ENCODE data around the gene ETV2.
"Not testable (repeated sequence)": the region's sequence is repeated elsewhere in the genome, so short reads cannot be mapped to it uniquely, and the experiment has no call there.

Gene ETV2, protein sequence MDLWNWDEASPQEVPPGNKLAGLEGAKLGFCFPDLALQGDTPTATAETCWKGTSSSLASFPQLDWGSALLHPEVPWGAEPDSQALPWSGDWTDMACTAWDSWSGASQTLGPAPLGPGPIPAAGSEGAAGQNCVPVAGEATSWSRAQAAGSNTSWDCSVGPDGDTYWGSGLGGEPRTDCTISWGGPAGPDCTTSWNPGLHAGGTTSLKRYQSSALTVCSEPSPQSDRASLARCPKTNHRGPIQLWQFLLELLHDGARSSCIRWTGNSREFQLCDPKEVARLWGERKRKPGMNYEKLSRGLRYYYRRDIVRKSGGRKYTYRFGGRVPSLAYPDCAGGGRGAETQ

DNA sequence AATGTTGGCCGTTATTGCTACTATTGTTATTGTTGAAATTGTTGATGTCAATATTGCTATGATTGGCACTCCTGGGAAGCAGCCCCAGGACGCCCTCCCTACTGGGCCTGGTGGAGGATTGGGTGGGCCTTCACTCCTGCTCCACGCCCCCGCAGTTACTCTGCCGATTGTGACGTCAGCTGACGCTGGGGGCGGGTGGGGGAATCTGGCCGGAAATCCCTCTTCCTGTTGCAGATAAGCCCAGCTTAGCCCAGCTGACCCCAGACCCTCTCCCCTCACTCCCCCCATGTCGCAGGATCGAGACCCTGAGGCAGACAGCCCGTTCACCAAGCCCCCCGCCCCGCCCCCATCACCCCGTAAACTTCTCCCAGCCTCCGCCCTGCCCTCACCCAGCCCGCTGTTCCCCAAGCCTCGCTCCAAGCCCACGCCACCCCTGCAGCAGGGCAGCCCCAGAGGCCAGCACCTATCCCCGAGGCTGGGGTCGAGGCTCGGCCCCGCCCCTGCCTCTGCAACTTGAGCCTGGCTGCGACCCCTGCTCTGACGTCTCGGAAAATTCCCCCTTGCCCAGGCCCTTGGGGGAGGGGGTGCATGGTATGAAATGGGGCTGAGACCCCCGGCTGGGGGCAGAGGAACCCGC, at the start of gene ETV2:
Gene ETV2 (plus strand): TSS at position 231 of the 637 bp plus-strand sequence. CDS start 716 bp downstream, outside the sequence.
- DNase-seq (ENCODE audit: low spot score): no peak

DNA sequence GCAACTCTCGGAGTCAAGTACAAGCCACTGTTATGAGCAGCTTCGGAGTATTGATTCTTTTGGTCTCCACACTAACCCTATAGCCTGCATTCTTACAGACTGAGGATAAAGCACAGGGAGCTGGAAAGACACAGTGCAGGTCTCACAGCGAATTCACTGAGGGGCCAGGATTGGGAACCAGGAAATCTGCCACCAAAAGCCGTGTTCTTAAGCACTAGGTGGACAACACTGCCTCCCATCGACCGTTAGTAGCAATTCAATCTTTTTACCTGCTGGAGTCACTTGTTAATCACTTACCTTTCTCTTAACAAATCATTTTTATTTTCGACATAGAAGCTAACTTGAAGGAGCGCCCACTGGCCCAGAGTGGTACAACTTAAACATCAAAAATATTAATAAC, 49.3 kb upstream of the ETV2 start:
- peak; percentile 63 for DNase-seq (ENCODE audit: low spot score)

DNA sequence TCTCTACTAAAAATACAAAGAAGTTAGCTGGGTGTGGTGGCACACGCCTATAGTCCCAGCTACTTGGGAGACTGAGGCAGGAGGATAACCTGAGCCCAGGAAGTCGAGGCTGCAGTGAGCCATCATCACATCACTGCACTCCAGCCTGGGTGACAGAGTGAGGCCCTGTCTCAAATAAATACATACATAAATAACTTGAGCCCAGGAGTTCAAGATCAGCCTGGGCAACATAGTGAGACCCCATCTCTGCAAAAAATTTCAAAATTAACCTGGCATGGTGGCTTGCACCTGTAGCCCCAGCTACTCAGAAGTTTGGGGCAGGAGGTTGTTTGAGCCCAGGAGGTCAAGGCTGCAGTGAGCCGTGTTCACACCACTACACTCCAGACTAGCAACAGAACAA, 46.5 kb upstream of the ETV2 start:
- DNase-seq (ENCODE audit: low spot score): not testable (repeated sequence)

DNA sequence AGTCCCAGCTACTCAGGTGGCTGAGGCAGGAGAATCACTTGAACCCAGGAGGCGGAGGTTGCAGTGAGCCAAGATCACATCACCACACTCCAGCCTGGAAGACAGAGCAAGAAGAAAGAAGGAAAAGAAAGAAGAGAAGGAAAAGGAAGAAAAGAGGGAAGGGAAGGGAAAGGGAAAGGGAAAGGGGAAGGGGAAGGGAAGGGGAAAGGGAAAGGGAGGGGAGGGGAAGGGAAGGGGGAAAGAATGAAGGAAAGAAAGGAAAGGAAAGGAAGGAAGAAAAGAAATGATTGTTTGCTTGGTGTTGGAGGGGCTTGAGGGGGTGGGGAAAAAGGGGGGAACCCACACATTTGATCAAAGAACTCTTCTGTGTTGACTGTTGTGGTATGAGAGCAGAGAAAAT, 45.6 kb upstream of the ETV2 start:
- no peak for DNase-seq (ENCODE audit: low spot score)

DNA sequence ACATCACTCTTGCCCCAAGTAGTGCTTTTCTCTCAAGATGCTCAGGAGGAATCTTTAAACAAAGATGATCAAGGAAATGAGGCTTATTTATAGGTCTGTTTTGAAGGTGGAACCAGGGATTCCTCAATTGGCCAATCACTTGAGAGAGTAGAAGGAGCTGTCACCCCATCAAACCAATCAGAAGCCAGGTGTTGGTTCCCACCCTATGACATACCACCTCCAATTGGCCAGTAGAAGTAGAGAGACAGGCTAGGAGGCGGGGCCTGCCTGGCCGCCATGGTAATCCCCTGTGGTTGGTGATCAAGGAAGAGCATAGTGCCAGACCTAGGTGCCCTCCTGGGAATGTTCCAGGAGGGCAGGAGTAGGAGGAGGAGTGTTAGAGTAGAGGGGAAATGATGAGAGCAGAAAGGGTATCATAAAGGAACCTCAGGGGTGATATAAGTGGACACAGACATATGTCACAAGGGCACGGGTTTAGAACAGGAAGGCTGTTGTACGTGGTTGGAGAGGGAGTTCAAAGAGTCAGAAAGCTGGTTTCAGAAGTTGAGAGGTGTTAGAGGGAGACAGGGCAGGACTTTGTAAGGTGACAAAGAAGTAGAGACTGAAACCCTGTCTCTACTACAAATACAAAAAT, 45.1 kb upstream of the ETV2 start:
- DNase-seq (ENCODE audit: low spot score): no peak

DNA sequence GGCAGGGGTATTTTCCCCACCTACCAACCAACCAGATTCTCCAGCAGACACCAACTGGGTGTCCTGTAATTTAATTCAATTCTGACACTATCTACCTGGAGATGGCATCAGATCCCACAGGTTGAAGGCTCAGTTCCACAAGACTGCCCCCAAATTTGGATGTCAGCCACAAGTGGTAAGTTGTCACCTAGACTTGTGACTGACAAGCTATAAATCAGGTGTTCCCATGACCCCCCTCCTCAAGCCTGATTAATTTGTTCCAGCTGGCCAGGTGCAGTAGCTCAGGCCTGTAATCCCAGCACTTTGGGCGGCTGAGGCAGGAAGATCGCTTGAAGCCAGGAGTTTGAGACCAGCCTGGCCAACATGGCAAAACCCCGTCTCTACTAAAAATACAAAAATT, 39.6 kb upstream of the ETV2 start:
- DNase-seq (ENCODE audit: low spot score): no peak

DNA sequence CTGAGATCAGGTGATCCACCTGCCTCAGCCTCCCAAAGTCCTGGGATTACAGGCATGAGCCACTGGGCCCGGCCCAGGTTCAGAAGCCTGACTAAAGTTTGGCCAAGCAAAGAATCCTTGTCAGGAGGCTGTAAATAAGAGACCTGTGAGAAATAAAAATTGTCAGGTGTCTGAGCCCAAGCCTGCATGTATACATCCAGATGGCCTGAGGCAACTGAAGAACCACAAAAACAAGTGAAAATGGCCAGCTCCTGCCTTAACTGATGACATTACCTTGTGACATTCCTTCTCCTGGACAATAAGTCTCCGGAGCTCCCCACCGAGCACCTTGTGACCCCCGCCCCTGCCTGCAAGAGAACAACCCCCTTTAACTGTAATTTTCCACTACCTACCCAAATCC, 37.1 kb upstream of the ETV2 start:
- not testable (repeated sequence) for DNase-seq (ENCODE audit: low spot score)

DNA sequence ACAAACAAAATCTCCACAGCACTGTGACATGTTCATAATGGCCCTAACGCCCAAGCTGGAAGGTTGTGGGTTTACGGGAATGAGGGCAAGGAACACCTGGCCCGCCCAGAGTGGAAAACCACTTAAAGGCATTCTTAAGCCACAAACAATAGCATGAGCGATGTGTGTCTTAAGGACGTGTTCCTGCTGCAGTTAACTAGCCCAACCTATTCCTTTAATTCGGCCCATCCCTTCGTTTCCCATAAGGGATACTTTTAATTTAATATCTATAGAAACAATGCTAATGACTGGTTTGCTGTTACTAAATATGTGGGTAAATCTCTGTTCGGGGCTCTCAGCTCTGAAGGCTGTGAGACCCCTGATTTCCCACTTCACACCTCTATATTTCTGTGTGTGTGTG, 34.4 kb upstream of the ETV2 start:
- DNase-seq (ENCODE audit: low spot score): not testable (repeated sequence)

DNA sequence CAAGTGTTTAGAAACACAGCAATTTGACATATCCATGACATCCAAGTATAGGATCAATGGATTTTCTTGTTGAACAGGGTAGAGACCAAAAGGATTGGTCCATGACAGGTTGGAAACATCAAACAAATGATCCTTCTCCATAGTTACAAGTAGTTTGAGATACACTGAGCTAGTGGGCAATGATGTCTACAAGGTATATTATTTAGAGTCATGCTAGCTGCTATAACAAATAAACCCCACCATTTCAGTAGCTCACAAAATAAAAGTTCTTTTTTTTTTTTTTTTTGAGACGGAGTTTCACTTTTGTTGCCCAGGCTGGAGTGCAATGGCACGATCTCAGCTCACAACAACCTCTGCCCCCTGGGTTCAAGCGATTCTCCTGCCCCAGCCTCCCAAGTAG, 33.9 kb upstream of the ETV2 start:
- no peak for DNase-seq (ENCODE audit: low spot score)

DNA sequence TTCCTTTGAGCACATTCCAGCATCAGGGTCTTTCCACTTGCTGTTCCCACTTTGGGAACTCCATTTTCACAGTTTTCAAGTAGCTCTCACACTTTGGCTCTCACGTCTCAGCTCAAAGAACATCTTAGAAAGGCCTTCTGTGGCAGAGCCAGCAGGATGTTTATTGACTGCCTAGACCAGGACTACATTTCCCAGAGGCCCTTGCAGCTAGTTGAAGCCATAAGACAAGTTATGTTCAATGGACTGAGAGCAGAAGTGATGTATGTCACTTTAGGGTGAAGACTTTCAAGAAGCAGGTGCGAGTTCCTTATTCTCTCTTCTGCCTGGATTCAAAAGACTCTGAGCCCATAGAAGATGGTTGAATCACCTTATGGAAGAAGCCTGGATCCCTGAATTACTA, 33.3 kb upstream of the ETV2 start:
- DNase-seq (ENCODE audit: low spot score): no peak

DNA sequence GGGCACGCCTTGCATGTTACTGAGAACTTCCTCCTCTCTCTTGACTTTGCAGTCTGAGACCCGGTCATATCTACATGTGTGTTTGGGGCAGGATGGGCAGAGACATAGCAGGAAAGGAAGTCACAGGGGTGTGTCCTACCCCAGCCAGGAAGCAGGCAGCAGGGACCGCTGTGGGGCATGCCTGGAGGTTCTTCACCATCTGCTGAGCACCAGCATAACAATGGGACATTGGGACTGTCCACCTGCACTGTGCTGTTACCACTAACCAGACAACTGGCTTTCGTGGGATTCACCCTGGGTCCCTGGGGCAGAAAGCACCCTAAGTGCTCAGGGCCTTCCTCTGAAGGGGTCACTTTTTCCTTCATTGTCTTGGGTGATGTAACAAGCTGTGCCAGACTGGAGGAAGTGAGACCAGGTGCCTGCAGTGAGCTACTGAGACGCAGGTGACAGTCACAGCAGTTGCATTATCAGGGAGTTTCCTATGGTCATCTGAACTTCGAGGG, 31.6 kb upstream of the ETV2 start:
- DNase-seq (ENCODE audit: low spot score): no peak

DNA sequence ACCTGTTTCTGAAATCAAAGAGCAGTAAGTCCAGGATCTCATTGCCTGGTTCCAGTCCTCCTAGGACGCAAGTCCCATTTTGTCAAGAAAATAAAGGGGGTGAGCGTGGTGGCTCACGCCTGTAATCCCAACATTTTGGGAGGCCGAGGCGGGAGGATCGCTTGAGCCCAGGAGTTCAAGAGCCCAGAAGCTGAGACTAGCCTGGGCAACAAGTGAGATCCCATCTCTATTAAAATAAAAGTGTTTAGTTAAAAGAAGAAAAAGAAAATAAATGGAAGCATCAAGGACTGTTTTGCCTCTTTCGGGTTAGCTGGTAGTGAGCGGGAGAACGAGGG, 29.4 kb upstream of the ETV2 start:
- no peak for DNase-seq (ENCODE audit: low spot score)

DNA sequence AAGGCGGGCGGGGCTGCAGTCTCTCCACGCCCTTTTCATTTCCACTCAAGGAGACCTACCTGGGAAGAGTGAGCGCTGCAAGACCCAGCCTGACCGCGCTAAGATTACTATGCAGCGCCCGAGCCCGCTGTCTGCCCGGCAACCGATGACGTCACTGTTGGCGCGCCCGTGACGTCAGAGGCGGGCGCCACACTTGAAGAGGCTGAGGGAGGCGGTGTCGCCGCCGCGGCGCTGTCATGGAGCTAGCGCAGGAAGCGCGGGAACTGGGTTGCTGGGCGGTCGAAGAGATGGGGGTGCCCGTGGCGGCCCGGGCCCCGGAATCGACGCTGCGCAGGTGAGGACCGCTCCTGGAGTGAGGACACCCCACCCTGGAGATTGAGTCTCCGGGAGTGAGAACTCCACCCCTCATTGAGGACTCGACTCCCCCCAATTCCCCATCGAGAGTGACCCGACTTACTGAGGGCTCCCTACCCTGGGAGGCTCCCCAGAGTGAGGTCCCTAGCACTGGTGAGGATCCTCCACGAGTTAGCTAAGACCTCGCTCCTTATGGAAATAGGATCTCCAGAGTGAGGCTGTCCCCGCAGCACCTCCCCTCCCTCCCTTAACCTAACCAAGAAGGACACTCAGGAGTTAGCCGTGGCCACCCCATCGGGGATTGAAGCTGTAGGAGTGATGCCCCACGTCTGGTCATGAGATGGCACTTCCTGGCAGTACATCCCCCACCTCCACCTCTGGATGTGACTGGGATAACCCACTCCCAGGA, 28.8 kb upstream of the ETV2 start, which contains the start of gene HAUS5:
Gene HAUS5 (plus strand): TSS at position 177 of the 763 bp plus-strand sequence. CDS start 60 bp downstream, at position 237.
- DNase-seq (ENCODE audit: low spot score): peak; percentile 97

DNA sequence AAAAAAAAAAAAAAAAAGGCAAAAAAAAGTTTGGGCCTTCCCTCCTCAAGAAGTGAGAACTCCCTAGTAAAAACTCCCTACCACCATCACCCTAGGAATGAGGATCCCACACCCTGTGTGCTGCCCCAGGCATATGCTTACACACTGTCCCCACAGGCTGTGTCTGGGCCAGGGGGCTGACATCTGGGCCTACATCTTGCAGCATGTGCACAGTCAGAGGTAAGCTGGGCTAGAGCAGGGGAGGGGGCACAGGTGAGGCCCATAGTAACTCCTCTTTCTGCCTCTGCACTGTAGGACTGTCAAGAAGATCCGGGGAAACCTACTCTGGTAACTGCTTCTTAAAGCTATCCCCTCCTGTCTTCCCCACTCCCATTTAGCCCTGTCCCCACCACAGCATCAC, 28.0 kb upstream of the ETV2 start:
- DNase-seq (ENCODE audit: low spot score): no peak

DNA sequence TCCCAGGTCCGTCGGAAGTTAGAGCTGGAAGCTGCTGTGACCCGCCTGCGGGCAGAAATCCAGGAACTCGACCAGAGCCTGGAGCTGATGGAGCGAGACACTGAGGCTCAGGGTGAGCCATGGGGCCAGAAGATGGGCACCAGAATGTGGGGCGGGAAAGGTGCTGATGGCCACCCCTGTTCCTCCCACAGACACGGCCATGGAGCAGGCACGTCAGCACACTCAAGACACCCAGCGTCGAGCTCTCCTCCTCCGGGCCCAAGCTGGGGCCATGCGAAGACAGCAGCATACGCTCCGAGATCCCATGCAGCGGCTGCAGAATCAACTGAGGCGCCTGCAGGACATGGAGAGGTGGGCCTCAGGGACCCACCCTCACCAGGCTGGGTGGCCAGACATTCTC, 26.5 kb upstream of the ETV2 start:
- DNase-seq (ENCODE audit: low spot score): no peak

DNA sequence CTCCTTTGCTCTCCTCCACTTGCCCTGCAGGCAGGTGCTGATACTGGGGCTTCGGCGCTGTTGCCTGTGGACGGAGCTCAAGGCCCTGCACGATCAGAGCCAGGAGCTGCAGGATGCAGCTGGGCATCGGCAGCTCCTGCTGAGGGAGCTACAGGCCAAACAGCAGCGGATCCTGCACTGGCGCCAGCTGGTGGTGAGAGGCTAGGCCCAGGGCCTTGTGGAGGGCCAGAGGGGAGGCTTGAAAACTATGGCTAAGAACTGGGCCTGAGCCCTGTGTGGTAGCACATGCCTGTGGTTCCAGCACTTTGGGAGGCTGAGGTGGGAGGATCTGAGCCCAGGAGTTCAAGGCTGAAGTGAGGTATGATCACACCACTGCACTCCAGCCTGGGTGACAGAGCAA, 22.7 kb upstream of the ETV2 start:
- no peak for DNase-seq (ENCODE audit: low spot score)

DNA sequence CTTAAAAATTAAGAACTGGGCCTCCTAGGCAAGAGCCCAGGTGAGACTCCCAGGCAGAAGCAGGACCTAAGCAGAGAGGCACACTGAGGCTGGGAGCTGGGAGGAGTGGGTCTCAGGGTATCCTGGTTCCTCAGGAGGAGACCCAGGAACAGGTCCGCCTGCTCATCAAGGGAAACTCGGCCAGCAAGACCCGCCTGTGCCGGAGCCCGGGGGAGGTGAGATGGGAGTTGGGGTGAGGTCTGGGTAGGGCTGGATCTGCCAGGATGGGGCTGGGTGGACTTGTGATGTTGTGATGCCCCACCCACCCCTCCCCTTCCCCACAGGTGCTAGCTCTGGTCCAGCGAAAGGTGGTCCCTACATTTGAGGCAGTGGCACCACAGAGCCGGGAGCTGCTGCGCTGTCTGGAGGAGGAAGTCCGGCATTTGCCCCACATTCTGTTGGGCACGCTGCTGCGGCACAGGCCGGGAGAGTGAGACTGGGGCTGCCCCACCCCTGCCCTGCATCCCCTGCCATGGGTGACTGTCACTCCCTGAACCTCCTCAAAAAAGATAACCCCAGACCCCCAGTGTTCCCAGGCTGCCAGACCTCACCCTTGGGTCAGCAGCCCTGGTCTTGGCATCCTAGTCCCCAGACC, 22.1 kb upstream of the ETV2 start:
- DNase-seq (ENCODE audit: low spot score): no peak

DNA sequence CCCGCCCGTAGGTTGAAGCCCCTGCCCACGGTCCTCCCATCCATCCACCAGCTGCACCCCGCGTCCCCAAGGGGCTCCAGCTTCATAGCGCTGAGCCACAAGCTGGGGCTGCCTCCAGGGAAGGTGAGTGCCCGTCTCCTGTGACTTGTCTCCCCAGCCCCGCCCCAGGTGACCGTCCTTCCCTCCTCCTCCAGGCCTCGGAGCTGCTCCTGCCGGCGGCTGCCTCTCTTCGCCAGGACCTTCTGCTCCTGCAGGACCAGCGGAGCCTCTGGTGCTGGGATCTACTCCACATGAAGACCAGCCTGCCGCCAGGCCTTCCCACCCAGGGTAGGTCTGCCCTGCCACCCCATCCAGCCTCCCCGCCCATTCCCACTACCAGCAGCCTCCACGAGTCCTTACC, 21.5 kb upstream of the ETV2 start:
- DNase-seq (ENCODE audit: low spot score): no peak

DNA sequence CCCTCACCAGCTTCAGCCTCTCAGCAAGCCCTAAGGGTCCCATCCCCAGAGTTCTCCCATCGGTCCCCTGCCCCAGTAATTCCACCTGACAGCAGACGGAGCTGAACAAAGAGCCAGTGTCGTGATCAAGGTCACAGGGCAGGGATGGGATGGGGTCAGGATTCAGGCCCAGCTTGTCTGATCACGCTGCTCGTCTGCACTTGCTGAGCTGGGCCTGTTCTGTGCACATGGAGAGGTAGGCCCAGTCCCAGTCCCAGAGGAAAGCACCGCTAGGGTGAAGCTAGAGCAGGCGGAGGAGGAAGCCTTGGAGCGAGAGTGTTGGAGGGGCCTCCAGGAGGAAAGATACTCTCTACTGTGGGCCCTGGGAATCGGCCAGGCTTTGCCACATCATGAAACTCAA, 19.8 kb upstream of the ETV2 start:
- DNase-seq (ENCODE audit: low spot score): no peak

DNA sequence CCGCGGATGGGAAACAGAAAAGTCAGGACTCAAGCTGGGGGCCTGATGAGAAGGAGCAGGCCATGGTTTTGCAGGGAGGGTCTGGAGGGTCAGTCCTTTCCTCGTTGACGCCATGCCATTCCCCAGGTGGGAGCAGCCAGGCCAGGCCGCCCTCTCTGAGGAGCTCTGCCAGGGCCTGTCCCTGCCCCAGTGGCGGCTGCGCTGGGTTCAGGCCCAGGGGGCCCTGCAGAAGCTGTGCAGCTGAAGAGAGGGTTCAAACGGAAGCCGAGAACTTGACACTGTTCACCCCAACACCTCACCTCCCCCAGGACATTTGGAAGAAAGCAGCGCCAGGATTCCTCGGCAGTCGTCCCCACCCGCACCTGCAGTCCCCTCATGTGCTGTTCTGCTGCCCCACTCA, 18.8 kb upstream of the ETV2 start:
- no peak for DNase-seq (ENCODE audit: low spot score)

DNA sequence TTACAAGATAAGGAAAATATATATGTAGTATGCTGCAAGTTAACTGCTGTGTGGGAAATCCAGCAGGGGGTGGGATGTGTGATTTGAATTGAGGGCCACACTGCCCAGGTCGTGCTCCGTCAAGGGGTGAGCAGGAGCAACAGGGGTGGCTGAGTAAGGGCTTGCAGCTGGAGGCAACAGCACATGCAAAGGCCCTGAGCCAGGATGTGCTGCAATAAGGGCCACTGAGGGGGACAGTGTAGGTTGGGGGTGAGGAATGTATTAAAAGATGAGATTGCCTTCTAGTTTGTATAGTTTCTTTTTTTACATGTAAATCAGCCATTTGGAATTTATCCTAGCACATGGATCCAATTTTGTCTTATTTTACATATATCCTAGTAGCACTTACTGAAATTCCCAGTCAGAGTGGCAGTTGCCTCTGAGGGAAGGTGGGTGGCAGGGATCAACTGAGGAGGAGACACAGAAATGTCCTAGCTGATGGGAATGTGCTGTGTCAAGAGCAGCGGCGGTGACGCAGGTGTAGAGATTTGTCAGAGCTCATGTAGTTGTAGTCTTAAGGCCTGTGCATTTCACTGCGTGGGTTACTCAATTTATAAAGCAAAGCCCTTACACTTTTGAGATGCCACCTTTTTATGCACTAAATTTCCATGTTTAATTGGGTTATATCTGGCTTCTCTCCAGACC, 18.1 kb upstream of the ETV2 start:
- no peak for DNase-seq (ENCODE audit: low spot score)

DNA sequence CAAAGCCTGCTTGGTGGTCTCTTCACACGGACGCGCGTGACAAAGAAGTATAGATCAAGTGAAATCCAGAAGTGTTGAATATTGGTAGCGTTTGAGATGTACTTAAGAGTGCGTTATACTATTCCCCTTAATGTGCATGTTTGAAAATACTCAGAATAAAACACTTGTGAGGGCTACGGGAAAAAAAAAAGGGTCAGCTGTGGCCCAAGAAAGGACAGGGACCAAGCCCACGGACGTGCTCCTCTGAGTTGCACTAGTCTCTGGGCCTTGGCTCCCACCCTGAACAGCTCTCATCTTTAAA, 13.3 kb upstream of the ETV2 start:
- no peak for DNase-seq (ENCODE audit: low spot score)
